Heart right ventricle (tissue), 16 donors: ENCODE data around the gene HSPA12B. TPM values are rescaled to one million over a fixed set of nuclear protein-coding genes. Genes with fewer than 3 reads are reported as not detected.

Experiments
- ATAC-seq, 8 donors: fragments of 200-7000 bp; cut with Tn5 transposase; one replicate each; pipeline ENCODE4 v1.9.1; 2020; ENCODE audit warnings: mild to moderate bottlenecking in 8 of 8, moderate library complexity in 8 of 8, moderate number of reproducible peaks in 1 of 8
- DNase-seq, 2 donors: peaks; one replicate each; pipeline ENCODE4 v3.0.0-alpha.2; 2020
- H3K27ac ChIP-seq, 10 donors: fragments of 200-600 bp; sonication (generic) in 2 of 10; one replicate each; pipeline versions ENCODE4 v1.5.0 to v1.8.0; 2020 to 2022; ENCODE audit warnings: mild to moderate bottlenecking in 3 of 10
- H3K27me3 ChIP-seq, 7 donors: fragments of 200-600 bp; one replicate each; pipeline ENCODE4 v1.8.0; 2021 to 2022; ENCODE audit warnings: mild to moderate bottlenecking in 2 of 7
- H3K36me3 ChIP-seq, 9 donors: fragments of 200-600 bp; sonication (generic) in 1 of 9; one replicate each; pipeline versions ENCODE4 v1.5.0 to v1.8.0; 2020 to 2022; ENCODE audit warnings: mild to moderate bottlenecking in 2 of 9
- H3K4me1 ChIP-seq, 9 donors: fragments of 200-600 bp; sonication (generic) in 1 of 9; one replicate each; pipeline versions ENCODE4 v1.5.0 to v1.8.0; 2020 to 2022; ENCODE audit warnings: mild to moderate bottlenecking in 4 of 9
- H3K4me3 ChIP-seq, 10 donors: fragments of 200-600 bp; sonication (generic) in 2 of 10; one replicate each; pipeline versions ENCODE4 v1.5.0 to v1.8.0; 2020 to 2022; ENCODE audit warnings: mild to moderate bottlenecking in 7 of 10, moderate library complexity in 2 of 10
- H3K9me3 ChIP-seq, 11 donors: fragments of 200-600 bp in 10 of 11; sonication (generic) in 2 of 11; one replicate each; pipeline versions ENCODE4 v1.5.0 to v1.8.0; 2013 to 2022; ENCODE audit warnings: mild to moderate bottlenecking in 2 of 11, control low read depth in 1 of 11, moderate library complexity in 1 of 11
- CTCF ChIP-seq, 9 donors: fragments of 200-600 bp; sonication (generic) in 2 of 9; IDR thresholded peaks; one replicate each; pipeline versions ENCODE4 v1.5.0 to v1.8.0; 2021 to 2022; ENCODE audit warnings: antibody characterized with exemption in 9 of 9, mild to moderate bottlenecking in 5 of 9, moderate library complexity in 1 of 9
- WGBS, 2 donors: extraction: QIAGEN DNeasy Blood & Tissue Kit; methylation state at CpG; one replicate each; pipeline ENCODE4 v1.1.7; 2013; ENCODE audit warnings: inconsistent platforms in 1 of 2; 5-methylcytosine and 5-hydroxymethylcytosine counted together
- intact Hi-C, 10 donors: fragments of 100-400 bp; cut with DNase I; formaldehyde crosslinking; loops; one replicate each; pipeline versions ENCODE4 v1.11.1 to v1.14.2; 2022
- polyA plus RNA-seq, 2 donors: library from polyadenylated mRNA; stranded (reverse); fragments of 200-250 nt; gene quantifications; one replicate each; pipeline ENCODE4 v1.2.3, GENCODE V29; 2013
- total RNA-seq, 10 donors: library from RNA; stranded (reverse); fragmentation: NEBNext Ultra II Directional in 3 of 10; extraction: Animal tissue kit (Norgen Biotek cat#: 25700) in 3 of 10; gene quantifications; one replicate each; pipeline versions ENCODE4 v1.2.1 to v1.2.4, GENCODE V29; 2021 to 2023
- donor health status: Arrhythmogenic right ventricular cardiomyopathy.
- donor health status: ischemic (EF 13 %, LVEDD 7.1; RV severe dilation, severe dysfunction).
- donor health status: healthy with polysubstance abuse.
- donor health status: DM: no; HTN: yes; CAD: no.
- donor health status: DM: no; HTN: no; CAD: no.
- donor health status: ischemic (EF 25% LVEDD 6.9; RV normal size, moderate dysfunction).
- donor health status: ischemic (EF 25% LVEDD 5.7; RV mildly dilated, moderate dysfunction).
- donor health status: healthy.
- donor health status: DM: yes; HTN: yes; CAD: no.
- donor health status: Ischemic cardiomyopathy.
- donor health status: ischemic (EF 35%, LVEDD 5.7; RV mildly dilated, moderate dysfunction).
- donor health status: nonischemic (EF 11% LVEDD 7.7; RV severe dilation, severe dysfunction).
- donor health status: DM: yes; HTN: yes; CAD: no.
- donor health status: PGD.
- donor health status: ischemic (EF 29% LVEDD 5.4; RV normal size, mild dysfunction).
- donor health status: nonischemic (EF 23%, LVEDD 6.1; RV moderate dilation, normal function).

HSPA12B gene
- total and polyA plus RNA-seq, 12 donors: 8.4 to 26.5 (median 13.0) TPM

DNA sequence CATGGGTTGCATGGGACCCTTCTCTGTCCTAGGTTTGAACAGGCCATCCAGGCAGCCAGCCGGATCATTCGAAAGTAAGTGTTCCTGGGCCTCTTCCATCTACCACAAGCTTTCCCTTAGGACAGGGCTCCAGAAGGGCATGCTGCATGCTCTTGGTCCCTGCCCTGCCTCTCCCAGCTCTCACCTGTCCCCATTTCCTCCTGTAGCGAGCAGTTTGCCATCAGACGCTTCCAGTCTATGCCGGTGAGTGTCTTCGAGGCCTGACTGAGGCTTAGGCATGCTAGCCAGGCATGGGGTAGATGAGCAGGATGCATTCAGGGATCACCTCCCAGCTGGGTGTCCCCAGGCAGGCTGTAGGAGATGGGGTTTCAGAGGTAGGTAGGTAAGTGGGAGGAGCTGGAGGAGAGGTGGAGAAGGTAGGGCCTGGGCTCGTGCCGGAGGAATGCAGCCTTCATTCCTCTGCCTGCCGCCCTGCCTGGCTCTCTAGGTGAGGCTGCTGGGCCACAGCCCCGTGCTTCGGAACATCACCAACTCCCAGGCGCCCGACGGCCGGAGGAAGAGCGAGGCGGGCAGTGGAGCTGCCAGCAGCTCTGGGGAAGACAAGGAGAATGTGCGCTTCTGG, 67.9 kb downstream of the HSPA12B start:
- no peaks in the 10 kb centered on the region for H3K9me3 ChIP-seq
- peak overlapping the region in 1 of 10 donors; percentile 97 for H3K27ac ChIP-seq
- H3K4me3 ChIP-seq: no peak overlapping the region
- DNase-seq (no peak), ATAC-seq (no peak)
- peaks cover 0 to 74% (median 20%) of the 10 kb centered on the region in 9 donors for H3K36me3 ChIP-seq
- TF ChIP-seq CTCF (IDR thresholded peaks at IDR 0.05): no peak
- peaks cover 0 to 54% (median 20%) of the 10 kb centered on the region in 9 donors for H3K4me1 ChIP-seq
- no peaks in the 10 kb centered on the region for H3K27me3 ChIP-seq
- 93 to 94% methylated on average over 18 of the region's 18 CpGs for WGBS, 2 donors
- intact Hi-C loops: no loop called here

GRCh38 chr20:3800878-3801260, 68.4 kb downstream of the HSPA12B start:
- Histone ChIP-seq H3K36me3 (peaks cover 0 to 74% (median 20%) of the 10 kb centered on the region in 9 donors), H3K4me3 (no peak overlapping the region), H3K4me1 (peaks cover 0 to 54% (median 20%) of the 10 kb centered on the region in 9 donors), H3K9me3 (no peaks in the 10 kb centered on the region), H3K27me3 (no peaks in the 10 kb centered on the region), H3K27ac (peak overlapping the region in 1 of 10 donors; percentile 97)
- no peak for TF ChIP-seq CTCF (IDR thresholded peaks at IDR 0.05)
- intact Hi-C loops: no loop called here
- 91 to 95% methylated on average over 8 of the region's 8 CpGs for WGBS, 2 donors
- DNase-seq (no peak), ATAC-seq (no peak)

- 95 to 98% methylated on average over 4 of the region's 4 CpGs for WGBS, 2 donors
- peaks cover 0 to 57% (median 24%) of the 10 kb centered on the region in 9 donors for H3K4me1 ChIP-seq
- ATAC-seq (no peak), DNase-seq (no peak)
- no peak for TF ChIP-seq CTCF (IDR thresholded peaks at IDR 0.05)
- no peaks in the 10 kb centered on the region for H3K9me3 ChIP-seq
- H3K27me3 ChIP-seq: no peaks in the 10 kb centered on the region
- intact Hi-C loops: no loop called here
- no peak overlapping the region for H3K4me3 ChIP-seq
- peak overlapping the region in 1 of 10 donors; percentile 97 for H3K27ac ChIP-seq
- peaks cover 0 to 76% (median 20%) of the 10 kb centered on the region in 9 donors for H3K36me3 ChIP-seq
These were observed 68.8 kb downstream of the HSPA12B start for GRCh38 chr20:3801299-3801698.

GRCh38 chr20:3801846-3802245, 69.4 kb downstream of the HSPA12B start:
- no peak overlapping the region for H3K27ac ChIP-seq

More at GRCh38 chr20:3801846-3802245, 69.4 kb downstream of the HSPA12B start:
- DNase-seq (no peak), ATAC-seq (no peak)
- Histone ChIP-seq H3K27me3 (no peaks in the 10 kb centered on the region), H3K4me3 (no peak overlapping the region), H3K9me3 (no peaks in the 10 kb centered on the region), H3K4me1 (peaks cover 0 to 58% (median 24%) of the 10 kb centered on the region in 9 donors), H3K36me3 (peaks cover 0 to 77% (median 20%) of the 10 kb centered on the region in 9 donors)
- TF ChIP-seq CTCF (IDR thresholded peaks at IDR 0.05): no peak
- intact Hi-C loops: no loop called here
- 95% methylated on average over 13 of the region's 13 CpGs for WGBS, 2 donors

Other genes with a start within 250 kb of the HSPA12B start
- gene GFRA4, start 69.3 kb upstream of the HSPA12B start, total RNA-seq: not detected
- gene GFRA4, start 69.3 kb upstream of the HSPA12B start, polyA plus RNA-seq: not detected
- gene ADAM33, start 50.7 kb upstream of the HSPA12B start, total RNA-seq: 10 to 100 TPM in 2 of 10 donors, 1 to 10 TPM in 8; 1.6 to 13.2 (median 3.3) TPM
- gene ADAM33, start 50.7 kb upstream of the HSPA12B start, polyA plus RNA-seq: 10 to 100 TPM in 1 of 2 donors, 1 to 10 TPM in 1; 5.6 to 71.8 TPM
- 10 to 100 TPM in 2 of 10 donors, 1 to 10 TPM in 8; 1.3 to 22.4 (median 2.8) TPM for gene SIGLEC1, start 20.1 kb upstream of the HSPA12B start, total RNA-seq
- 10 to 100 TPM in 1 of 2 donors, 1 to 10 TPM in 1; 1.8 to 13.0 TPM for gene SIGLEC1, start 20.1 kb upstream of the HSPA12B start, polyA plus RNA-seq
- gene ADISSP, start 35.1 kb downstream of the HSPA12B start, total RNA-seq: 10 to 100 TPM in 4 of 10 donors, 1 to 10 TPM in 6; 7.7 to 15.7 (median 9.7) TPM
- 10 to 100 TPM; 14.6 to 21.0 TPM for gene ADISSP, start 35.1 kb downstream of the HSPA12B start, polyA plus RNA-seq
- under 1 TPM in 6 of 10 donors, not detected in 4; 0.16 to 0.47 (median 0.23) TPM for gene SPEF1, start 48.8 kb downstream of the HSPA12B start, total RNA-seq
- under 1 TPM; 0.07 to 0.29 TPM for gene SPEF1, start 48.8 kb downstream of the HSPA12B start, polyA plus RNA-seq
- 10 to 100 TPM; 52.3 to 95.7 (median 67.7) TPM for gene CENPB, start 54.1 kb downstream of the HSPA12B start, total RNA-seq
- 10 to 100 TPM; 52.9 to 76.5 TPM for gene CENPB, start 54.1 kb downstream of the HSPA12B start, polyA plus RNA-seq
- gene CDC25B, start 63.6 kb downstream of the HSPA12B start, total RNA-seq: 10 to 100 TPM in 2 of 10 donors, 1 to 10 TPM in 8; 2.8 to 17.3 (median 5.0) TPM
- 10 to 100 TPM; 12.6 to 15.9 TPM for gene CDC25B, start 63.6 kb downstream of the HSPA12B start, polyA plus RNA-seq
- gene AP5S1, start 87.9 kb downstream of the HSPA12B start, total RNA-seq: 10 to 100 TPM; 12.0 to 17.5 (median 14.7) TPM
- 1 to 10 TPM; 7.2 to 9.8 TPM for gene AP5S1, start 87.9 kb downstream of the HSPA12B start, polyA plus RNA-seq
- gene MAVS, start 114.1 kb downstream of the HSPA12B start, total RNA-seq: 10 to 100 TPM; 36.3 to 48.7 (median 46.1) TPM
- 10 to 100 TPM; 17.5 to 38.6 TPM for gene MAVS, start 114.1 kb downstream of the HSPA12B start, polyA plus RNA-seq
- gene PANK2, start 156.7 kb downstream of the HSPA12B start, total RNA-seq: 10 to 100 TPM; 12.2 to 25.1 (median 17.2) TPM
- gene PANK2, start 156.7 kb downstream of the HSPA12B start, polyA plus RNA-seq: 10 to 100 TPM; 18.8 to 20.1 TPM